Osteoblast (primary cell): Measurements from ENCODE around the gene GJD2. TPM values are rescaled to one million over a fixed set of nuclear protein-coding genes. Genes with fewer than 3 reads are reported as not detected.

Source experiments
- DNase-seq: peaks from one replicate; pipeline ENCODE4 v3.0.0; 2011; ENCODE audit warnings: low spot score, mixed read lengths; ENCODE audit not compliant: insufficient read length; ENCODE audit errors: missing footprints
- H2AFZ ChIP-seq: 2 replicates; pipeline ENCODE4 v1.6.0; 2011; ENCODE audit warnings: mild to moderate bottlenecking, low read length
- H3K27ac ChIP-seq: 2 replicates; pipeline ENCODE4 v1.5.1; 2011; ENCODE audit warnings: mild to moderate bottlenecking, low read depth, low read length, moderate library complexity
- H3K27me3 ChIP-seq: 2 replicates; pipeline ENCODE4 v1.6.0; 2012; ENCODE audit warnings: mild to moderate bottlenecking, control low read depth, inconsistent platforms, low read length, moderate library complexity; ENCODE audit not compliant: insufficient read depth
- H3K36me3 ChIP-seq: 2 replicates; pipeline ENCODE4 v1.5.1; 2011; ENCODE audit warnings: mild to moderate bottlenecking, low read length, control low read depth, moderate library complexity; ENCODE audit not compliant: insufficient read depth
- H3K4me1 ChIP-seq: 2 replicates; pipeline ENCODE4 v1.5.1; 2011; ENCODE audit warnings: mild to moderate bottlenecking, low read length, control low read depth, moderate library complexity; ENCODE audit not compliant: insufficient read depth
- H3K4me2 ChIP-seq: 2 replicates; pipeline ENCODE4 v1.6.0; 2011; ENCODE audit warnings: mild to moderate bottlenecking, low read length; ENCODE audit not compliant: insufficient read depth
- H3K4me3 ChIP-seq: fragments of 200-600 bp; sonication (generic); 3 replicates; pipeline ENCODE4 v1.5.1; 2012; ENCODE audit warnings: mild to moderate bottlenecking, low read length, inconsistent platforms; ENCODE audit not compliant: insufficient read depth
- H3K79me2 ChIP-seq: 2 replicates; pipeline ENCODE4 v1.6.0; 2012; ENCODE audit warnings: mild to moderate bottlenecking, low read length, control low read depth, inconsistent platforms; ENCODE audit not compliant: insufficient read depth
- H3K9me3 ChIP-seq: 2 replicates; pipeline ENCODE4 v1.5.1; 2011; ENCODE audit warnings: low read depth, low read length, control low read depth
- H4K20me1 ChIP-seq: 2 replicates; pipeline ENCODE4 v1.6.0; 2012; ENCODE audit warnings: mild to moderate bottlenecking, low read length, control low read depth; ENCODE audit not compliant: insufficient read depth
- total RNA-seq: library from RNA; depleted of rRNA; stranded (reverse); fragments of >200 nt; gene quantifications from 2 replicates; pipeline ENCODE4 v1.2.3, GENCODE V29; 2012
- TF ChIP-seq, protein P1 (sequence below): IDR thresholded peaks from 2 replicates; pipeline ENCODE4 v1.5.1; 2011; ENCODE audit warnings: mild to moderate bottlenecking, low read depth, low read length, moderate library complexity; ENCODE audit errors: extremely low read depth

Gene GJD2
- total RNA-seq, 1 donor: not detected

DNA sequence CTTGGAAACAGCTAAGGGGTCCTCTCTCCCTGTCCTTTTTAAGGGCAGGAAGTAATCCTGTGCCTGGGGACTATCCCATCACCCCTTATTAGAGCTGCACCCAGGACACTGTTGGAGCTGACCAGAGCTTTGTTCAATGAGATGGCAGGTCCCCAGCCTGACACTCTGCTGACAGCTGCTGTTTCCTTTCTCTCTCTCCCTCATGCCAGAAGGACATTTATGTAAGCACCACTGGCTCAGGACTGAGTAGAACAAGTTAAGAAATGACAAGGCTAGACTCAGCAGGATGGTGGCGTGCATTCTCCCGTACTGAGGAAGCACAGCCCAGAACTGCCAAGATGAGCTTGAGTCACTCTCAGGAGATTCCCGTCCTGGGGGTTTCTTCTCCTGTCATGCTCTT is 17.3 kb downstream of the GJD2 start:
- no peak overlapping the region for H3K4me2 ChIP-seq
- TF ChIP-seq, protein P1, sequence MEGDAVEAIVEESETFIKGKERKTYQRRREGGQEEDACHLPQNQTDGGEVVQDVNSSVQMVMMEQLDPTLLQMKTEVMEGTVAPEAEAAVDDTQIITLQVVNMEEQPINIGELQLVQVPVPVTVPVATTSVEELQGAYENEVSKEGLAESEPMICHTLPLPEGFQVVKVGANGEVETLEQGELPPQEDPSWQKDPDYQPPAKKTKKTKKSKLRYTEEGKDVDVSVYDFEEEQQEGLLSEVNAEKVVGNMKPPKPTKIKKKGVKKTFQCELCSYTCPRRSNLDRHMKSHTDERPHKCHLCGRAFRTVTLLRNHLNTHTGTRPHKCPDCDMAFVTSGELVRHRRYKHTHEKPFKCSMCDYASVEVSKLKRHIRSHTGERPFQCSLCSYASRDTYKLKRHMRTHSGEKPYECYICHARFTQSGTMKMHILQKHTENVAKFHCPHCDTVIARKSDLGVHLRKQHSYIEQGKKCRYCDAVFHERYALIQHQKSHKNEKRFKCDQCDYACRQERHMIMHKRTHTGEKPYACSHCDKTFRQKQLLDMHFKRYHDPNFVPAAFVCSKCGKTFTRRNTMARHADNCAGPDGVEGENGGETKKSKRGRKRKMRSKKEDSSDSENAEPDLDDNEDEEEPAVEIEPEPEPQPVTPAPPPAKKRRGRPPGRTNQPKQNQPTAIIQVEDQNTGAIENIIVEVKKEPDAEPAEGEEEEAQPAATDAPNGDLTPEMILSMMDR: no peak

GRCh38 chr15:34734303-34734702 is 20.5 kb downstream of the GJD2 start:
- Histone ChIP-seq H3K79me2 (no peaks in the 10 kb centered on the region), H3K4me1 (no peaks in the 10 kb centered on the region), H3K9me3 (no peaks in the 10 kb centered on the region), H3K36me3 (no peaks in the 10 kb centered on the region), H2AFZ (no peak overlapping the region), H3K4me2 (no peak overlapping the region), H3K4me3 (no peak overlapping the region), H4K20me1 (no peaks in the 10 kb centered on the region), H3K27ac (no peak overlapping the region), H3K27me3 (no peaks in the 10 kb centered on the region)
- no peak for DNase-seq
- TF ChIP-seq, protein P1: no peak

More for the DNA sequence above, 17.3 kb downstream of the GJD2 start:
- H3K27ac ChIP-seq: no peak overlapping the region
- H3K79me2 ChIP-seq: no peaks in the 10 kb centered on the region
- no peak for DNase-seq
- no peaks in the 10 kb centered on the region for H3K36me3 ChIP-seq
- H3K4me3 ChIP-seq: no peak overlapping the region
- H4K20me1 ChIP-seq: no peaks in the 10 kb centered on the region
- no peak overlapping the region for H2AFZ ChIP-seq
- H3K4me1 ChIP-seq: no peaks in the 10 kb centered on the region
- H3K27me3 ChIP-seq: peaks cover 11% of the 10 kb centered on the region
- no peaks in the 10 kb centered on the region for H3K9me3 ChIP-seq

GRCh38 chr15:34733621-34734020 is 21.2 kb downstream of the GJD2 start:
- Histone ChIP-seq H3K4me1 (no peaks in the 10 kb centered on the region), H3K79me2 (no peaks in the 10 kb centered on the region), H4K20me1 (no peaks in the 10 kb centered on the region), H3K4me3 (no peak overlapping the region), H3K9me3 (no peaks in the 10 kb centered on the region), H3K4me2 (no peak overlapping the region), H3K27ac (no peak overlapping the region), H3K36me3 (no peaks in the 10 kb centered on the region), H3K27me3 (no peaks in the 10 kb centered on the region), H2AFZ (no peak overlapping the region)
- DNase-seq: no peak
- TF ChIP-seq, protein P1: no peak

DNA sequence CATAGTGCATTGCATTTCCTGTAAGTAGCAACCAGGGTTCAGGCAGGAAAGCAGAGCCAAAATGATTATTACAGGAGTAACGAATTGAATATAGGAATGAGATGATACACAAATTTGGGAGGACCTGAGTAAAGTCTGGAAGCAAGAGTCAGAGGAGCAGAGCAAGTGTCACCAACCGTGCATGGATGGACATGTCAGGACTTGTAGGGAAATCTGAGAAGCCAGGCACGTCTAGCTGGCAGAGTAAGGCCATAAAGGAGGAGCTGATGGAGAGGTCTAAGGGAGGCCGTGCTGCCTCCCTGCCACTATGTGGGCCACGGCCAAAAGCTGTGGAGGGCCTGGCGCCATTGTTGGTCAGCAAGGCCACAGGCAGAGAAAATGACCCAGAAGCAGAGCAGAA is 22.4 kb downstream of the GJD2 start:
- TF ChIP-seq, protein P1: no peak
- Histone ChIP-seq H2AFZ (no peak overlapping the region), H3K79me2 (no peaks in the 10 kb centered on the region), H3K9me3 (no peaks in the 10 kb centered on the region), H3K4me2 (no peak overlapping the region), H3K27me3 (no peaks in the 10 kb centered on the region), H3K4me3 (no peak overlapping the region), H3K36me3 (no peaks in the 10 kb centered on the region), H3K4me1 (no peaks in the 10 kb centered on the region), H3K27ac (no peak overlapping the region), H4K20me1 (no peaks in the 10 kb centered on the region)
- DNase-seq: no peak
